NCI-H2196 (cell line): Measurements from ENCODE around the gene ERICH6.

Source experiments
- DNase-seq: peaks from one replicate; lab custom pipeline; 2025; ENCODE audit not compliant: unreplicated experiment; lab: John Stamatoyannopoulos, UW

Gene ERICH6

DNA sequence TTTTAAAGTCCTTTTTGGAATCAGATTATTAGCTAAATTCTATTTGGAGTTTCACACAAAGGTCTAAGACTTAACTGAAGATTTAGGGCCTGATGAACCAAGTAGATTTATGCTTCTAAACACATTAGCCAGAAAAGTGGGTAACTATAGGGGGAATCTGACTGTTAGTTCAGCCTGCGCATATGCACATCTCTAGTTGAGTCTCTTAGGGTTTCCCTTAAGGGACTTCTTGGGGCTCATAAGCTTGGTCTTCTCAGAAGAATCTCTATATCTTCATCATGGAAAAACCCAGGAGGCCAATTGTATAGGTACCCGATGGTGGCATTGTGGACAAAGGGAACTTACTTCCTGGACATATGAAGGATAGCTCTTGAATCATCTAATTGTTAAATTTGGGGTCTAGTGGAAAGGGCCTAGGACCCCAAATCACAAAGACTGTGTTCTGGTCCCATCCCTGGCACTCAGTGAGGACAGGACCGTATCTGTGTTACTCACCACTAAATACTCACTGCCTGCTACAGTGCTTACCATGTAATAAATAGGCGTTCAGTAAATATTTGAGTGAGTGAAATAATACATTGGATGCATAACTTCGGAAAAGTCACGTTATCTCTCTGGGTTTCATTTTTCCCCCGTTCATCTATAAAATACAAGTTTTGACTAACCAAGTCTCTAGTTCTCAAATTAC, 83.6 kb downstream of the ERICH6 start:
- no peak for DNase-seq

DNA sequence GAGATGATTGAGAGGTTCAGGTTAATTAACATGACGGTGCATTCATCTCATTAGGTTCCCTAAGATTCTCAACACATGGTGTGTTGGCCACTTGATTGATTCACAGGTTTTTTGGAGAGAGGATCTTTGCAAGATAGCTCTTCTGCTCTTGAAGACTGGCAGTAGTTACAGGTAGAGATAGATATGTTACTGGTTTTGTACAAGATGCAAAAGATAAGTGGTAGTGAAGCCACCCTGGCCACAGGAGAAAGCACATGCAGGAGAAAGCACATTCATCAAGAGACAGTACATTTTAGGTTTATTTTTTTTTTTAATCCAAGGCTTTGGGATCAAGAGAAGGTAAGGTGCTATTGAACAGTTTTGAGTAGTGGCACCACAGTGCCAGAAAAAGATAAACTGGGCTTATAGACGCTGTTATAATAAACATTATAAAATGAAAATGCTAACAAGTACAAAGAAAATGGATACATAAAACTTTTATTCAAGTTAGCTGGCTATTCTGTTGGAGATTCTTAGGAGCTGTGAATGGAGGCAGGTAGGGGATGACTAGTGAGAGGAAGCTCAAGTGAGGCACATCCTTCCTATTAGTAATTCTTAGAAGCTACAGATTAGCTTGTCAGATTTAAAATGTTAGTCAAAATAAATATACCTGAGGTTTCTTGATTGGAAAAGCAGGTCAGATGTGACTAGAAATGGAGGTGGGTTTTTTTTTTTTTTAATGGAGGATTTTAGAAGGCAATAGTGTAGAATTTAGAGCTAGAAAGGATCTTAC, 89.8 kb downstream of the ERICH6 start:
- no peak for DNase-seq

DNA sequence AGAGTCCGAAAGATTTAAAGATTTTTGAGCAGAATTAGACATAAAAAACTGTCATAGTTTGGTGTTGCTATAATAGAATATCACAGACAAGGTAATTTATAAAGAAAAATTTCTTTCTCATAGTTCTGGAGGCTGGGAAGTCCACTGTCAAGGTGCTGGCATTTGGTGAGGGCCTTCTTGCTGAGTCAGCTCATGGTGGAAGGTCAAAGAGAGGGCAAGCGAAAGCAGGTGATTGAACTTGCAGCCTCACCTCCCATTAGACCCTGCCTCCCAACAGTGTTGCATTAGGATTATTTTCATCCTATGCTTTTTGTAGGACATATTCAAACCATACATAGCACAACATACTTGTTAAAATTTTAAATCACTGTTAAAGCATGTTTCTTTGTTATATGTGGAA, 90.7 kb downstream of the ERICH6 start:
- DNase-seq = no peak

DNA sequence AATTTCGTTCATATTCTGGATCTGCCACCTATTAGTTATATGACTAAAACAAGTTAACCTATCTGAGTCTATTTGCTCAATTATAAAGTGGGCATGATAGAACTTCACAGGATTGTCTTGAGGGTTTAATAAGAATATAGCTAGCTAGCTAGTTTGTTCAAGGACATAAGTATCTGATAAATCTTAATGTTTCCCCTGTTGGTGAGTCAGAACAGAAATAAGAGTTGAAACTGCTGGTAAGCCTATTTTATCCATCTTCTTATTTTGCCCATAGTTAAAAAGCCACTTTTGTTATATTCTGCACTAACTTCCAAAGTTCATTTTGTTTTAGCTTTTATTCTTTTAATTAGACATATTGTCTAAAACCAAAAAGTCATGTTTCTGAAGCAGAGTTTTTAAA, 91.2 kb downstream of the ERICH6 start:
- DNase-seq = no peak

DNA sequence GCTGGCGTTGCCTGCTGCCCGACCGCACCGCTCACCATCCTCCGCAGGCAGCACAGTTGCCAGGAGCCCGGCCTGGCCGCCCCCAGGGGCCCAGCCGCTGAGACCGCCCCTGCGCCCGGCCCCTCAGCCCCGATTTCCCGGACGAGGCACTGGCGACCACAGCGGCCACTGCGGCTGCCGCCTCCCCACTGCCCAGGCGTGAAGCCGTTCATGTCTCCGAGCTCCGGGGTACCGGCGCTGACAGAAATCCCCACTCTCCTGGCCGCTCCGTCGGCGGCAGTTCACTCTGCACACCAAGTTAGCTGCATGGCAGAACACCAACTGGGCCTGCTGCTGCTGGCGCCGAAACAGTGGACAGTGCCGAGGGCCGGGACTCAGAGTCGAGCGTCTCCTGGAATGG, 92.1 kb downstream of the ERICH6 start:
- DNase-seq = no peak

DNA sequence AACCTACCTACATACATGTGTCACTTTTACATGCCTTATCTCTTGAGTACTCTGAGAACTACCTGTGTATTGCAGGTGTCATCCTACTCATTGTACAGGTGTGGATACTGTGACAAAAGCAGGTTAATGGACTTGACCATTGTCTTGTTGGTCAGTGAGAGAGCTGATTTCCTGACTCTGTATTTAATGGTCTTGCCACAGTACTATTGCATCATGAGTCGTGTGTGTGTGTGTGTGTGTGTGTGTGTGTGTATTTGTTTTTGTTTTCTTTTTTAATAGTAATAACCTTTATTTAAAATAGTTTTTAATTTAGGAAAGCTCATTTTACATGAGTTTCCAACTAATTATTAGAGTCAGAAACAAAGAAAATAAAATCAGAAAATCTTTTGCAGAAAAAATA, 92.9 kb downstream of the ERICH6 start:
- DNase-seq = no peak

DNA sequence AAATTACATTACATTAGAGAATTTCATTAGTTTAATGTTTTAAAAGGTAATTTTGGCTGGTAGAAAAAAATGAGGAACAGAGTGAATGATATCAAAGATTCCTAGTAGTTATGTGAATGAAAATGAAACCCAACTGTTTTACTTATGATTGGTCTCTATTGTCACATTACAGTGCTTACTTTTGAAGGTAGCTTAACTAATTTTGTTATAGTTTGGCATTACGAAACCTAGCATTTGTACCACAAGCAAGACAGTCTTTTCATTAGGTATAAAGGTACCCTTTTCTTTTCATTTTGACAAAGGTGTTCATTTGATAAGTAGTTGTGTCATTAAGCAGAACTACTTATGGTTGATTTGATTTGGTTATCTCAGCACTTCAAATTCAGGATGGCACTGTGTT, 93.7 kb downstream of the ERICH6 start:
- no peak for DNase-seq
